A172 (cell line): ENCODE data around the gene ABCB4. TPM values are rescaled to one million over a fixed set of nuclear protein-coding genes. Genes with fewer than 3 reads are reported as not detected.

ENCODE experiments used
- DNase-seq: peaks from one replicate; pipeline ENCODE4 v3.0.0-alpha.2; 2015; ENCODE audit warnings: low spot score
- total RNA-seq: library from RNA; depleted of rRNA; stranded (reverse); fragments of >200 nt; shearing (Covaris generic); gene quantifications from 2 replicates; pipeline ENCODE4 v1.2.3, GENCODE V29; 2014; rRNA removed

The ABCB4 gene
- not detected in 2 replicates for total RNA-seq

DNA sequence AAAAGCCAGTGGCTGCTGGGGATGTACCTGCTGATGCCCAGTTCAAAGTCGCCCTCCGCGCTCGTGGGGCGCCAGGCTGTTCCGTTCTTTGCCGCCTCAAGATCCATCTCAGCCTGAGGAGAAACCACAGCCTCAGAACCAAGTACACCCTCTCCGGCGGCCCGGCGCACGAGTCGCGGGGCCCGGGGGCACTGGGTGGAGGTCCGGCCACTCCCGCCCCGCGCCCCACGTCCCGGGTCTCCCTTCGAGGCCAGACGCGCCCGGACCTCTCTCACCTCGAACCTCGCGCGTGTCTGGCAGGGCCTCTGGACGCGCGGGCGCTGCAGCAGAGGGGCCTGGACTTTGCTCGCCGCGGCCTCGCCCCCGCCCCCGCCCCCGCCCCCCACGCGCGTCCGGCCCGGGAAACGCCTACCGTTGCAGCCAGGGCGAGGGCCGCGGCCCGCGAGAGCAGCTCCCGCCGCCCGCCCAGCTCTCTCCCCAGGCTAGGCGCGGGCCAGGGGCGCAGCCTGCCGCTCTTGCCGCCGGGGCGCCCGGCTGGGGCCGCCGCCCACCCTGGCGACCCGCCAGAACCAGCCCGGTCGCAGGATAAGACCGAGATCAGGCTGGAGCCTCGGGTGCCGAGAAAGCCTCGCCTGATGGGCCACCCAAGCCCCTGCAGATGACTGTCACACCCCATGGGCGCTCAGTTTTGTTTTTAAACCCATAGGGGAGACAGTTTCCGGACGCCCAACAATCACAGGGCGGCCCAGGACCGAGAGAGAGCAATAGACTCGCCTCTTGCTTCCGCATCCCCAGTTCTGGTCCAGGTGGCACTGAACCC is at the start of gene ABCB4:
ABCB4 (minus strand) TSS at position 322 of the 820 bp plus-strand sequence; CDS start at position 107, 215 bp downstream.
- DNase-seq = no peak

GRCh38 chr7:87518735-87519134 is 43.3 kb upstream of the ABCB4 start:
- no peak for DNase-seq

- DNase-seq = no peak
These were observed 42.4 kb upstream of the ABCB4 start for GRCh38 chr7:87517891-87518290.

DNA sequence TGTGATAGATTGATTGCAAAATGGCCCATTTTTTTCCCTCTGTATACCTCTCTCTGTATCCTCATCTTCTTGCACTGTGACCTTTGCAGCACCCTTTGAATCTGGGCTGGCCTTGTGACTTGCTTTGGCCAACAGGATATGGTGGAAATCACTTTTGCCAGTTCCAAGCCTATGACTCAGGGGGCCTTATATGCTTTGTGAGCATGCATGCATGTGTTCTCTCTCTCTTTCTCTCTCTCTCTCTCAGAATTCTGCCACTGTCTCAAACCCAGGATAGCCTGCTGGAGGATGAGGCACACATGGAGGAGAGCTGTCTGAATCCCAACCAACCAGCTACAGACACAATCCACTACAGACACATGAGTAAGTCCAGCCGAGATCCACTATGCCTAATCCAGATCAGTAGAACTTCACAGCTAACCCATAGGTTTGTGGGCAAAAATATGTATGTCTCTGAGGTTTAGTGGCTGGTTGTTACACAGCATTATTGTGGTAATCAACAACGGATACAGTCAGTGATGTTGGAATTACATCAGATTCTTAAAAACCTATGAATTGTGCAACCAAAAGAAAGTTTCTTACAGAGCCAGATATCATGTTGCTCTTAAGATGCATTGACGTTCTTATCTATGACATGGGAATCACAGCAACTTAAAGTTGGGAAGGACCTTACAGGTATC is 41.8 kb upstream of the ABCB4 start:
- DNase-seq = no peak

- DNase-seq = peak; percentile 13
These were observed 38.4 kb upstream of the ABCB4 start for GRCh38 chr7:87513735-87514335.

GRCh38 chr7:87512906-87513305 is 37.4 kb upstream of the ABCB4 start:
- DNase-seq = no peak

DNA sequence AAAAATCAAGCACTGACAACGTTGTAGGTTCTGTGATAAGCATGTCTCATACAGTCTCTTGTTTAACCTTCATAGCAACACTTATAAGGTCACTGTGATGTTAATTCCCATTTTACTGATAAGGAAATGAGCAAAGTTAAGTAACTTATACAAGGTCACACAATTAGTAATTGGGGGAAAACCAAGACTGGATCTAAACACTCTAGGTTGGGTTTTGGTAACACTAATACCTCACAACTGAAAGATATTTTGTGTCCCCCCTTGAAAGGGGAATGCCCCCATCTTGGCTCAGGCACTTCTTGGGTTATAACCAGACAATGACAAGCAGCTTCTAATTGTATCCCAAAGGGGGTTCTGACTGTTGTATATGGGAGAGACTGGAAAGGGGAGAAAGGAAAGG is 36.0 kb upstream of the ABCB4 start:
- no peak for DNase-seq

GRCh38 chr7:87510411-87510875 is 35.0 kb upstream of the ABCB4 start:
- no peak for DNase-seq

DNA sequence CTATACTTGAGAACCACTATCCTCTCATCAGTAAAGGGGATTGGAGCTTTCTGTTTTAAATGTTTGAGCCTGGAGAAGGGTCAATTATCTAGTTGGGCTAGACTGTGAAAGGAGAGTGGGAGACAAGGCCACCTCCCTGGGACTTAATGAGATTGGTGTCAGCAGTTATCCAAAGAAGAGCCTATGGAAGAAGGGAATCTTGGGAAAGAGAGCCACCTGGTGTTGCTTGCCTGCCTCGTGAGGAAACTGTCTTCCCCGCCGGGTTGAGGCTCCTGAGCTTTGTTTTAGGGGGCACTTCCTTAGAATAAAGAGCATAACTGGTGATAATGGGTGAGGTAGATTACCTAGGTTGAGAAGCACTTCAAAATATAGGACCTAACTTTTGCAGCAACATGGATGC is 32.0 kb upstream of the ABCB4 start:
- no peak for DNase-seq

DNA sequence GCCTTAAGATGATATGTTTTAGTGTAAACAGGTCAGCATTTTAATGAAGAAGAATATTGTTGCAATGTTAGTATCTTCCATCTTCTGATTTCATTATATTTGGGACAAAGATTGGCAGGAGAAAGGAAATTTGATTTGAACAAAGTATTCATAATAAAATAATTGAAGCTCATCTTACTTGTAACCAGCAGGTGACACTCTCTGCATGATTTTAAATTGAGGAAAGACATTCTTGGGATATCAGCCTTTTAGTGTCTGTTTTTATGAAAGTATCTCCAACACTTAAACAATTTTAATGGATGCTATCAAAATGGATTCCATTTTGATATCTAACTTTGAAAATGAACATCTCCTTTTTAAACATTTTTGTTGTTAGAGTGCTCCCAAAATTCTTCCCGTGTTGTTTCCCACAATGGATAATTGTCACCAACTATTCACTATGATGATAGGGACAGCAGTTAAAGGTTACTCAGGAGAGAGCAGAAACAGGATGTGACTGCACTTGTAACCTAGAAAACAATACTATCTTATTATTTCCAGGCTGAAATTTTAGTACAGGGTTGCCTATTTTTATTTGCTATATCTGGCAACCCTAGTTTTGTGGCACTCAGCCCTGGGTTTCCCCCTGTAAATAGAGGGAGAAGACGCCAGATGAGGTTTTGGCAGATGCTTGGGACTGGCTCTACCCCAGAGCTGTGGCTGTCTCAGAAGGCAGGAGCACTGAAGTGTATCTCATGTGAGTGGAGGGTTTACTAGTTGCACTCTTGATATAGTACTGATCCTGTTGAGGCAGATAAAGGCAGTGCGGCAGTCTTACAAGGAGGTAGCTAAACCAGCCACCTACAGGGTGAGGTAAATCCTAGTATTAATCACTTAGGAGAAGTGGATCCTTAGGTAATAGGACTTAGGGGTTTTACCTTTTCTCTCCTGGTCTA is 31.0 kb upstream of the ABCB4 start:
- DNase-seq = peak; percentile 8

GRCh38 chr7:87505557-87506245 is 30.2 kb upstream of the ABCB4 start:
- DNase-seq = no peak

DNA sequence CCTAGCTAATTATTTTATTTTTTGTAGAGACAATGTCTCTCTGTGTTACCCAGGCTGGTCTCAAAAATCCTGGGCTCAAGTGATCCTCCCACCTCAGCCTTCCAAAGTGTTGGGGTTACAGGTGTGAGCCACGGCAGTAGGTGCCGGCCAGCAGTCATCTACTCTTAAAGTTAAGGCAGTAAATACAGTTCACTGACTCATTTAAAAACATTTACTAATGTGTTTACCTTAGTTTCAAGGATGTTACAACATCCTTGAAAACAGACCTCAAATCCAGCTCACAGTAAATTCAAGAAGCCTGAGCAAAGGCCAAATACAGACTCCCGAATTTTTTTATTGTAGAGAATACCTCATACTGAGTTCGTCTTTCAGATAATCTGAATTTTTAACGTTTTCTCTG is 29.6 kb upstream of the ABCB4 start:
- no peak for DNase-seq

GRCh38 chr7:87499494-87499893 is 24.0 kb upstream of the ABCB4 start:
- no peak for DNase-seq

DNA sequence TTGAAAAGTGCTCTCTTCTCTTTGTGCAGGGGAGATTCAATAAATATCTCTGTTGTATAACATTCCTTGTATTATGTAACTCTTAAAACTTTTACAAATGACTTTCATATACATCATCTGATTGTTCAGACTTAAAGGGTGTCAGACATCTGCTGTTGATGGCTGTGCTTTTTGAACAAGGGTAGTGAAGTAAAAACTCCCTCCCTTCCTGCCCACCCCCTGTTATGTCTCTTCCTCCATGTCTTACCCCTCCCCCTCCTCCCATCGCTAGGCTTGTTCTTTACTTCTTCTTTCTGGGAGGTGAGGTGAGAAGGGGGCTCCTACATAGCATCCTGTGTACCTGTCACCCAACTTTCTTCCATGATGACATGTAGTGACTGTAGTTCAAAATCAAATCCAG is 23.4 kb upstream of the ABCB4 start:
- no peak for DNase-seq

GRCh38 chr7:87497482-87497881 is 22.0 kb upstream of the ABCB4 start:
- DNase-seq = no peak

GRCh38 chr7:87495366-87495765 is 19.9 kb upstream of the ABCB4 start:
- DNase-seq = no peak

GRCh38 chr7:87494454-87494853 is 19.0 kb upstream of the ABCB4 start:
- no peak for DNase-seq

GRCh38 chr7:87483131-87483530 is 7.7 kb upstream of the ABCB4 start:
- DNase-seq = no peak

DNA sequence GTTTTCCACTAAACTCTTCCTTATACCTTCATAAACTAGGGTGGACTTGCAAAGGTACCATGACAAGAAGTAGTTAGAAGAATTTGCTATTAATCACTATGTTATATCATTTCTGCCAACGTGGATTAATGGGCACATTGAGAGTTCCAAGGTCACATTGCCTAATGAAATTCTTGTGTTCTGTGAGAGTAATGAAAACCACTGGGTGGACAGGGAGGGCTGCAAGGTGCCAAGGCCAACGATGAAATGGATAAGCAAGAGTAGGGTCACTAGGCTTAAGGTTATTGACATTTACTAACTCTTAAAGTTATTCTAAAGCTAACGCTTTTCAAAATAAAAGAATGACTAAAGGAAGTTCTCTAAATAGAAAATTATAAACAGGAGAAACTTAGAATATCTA is 6.6 kb upstream of the ABCB4 start:
- no peak for DNase-seq

DNA sequence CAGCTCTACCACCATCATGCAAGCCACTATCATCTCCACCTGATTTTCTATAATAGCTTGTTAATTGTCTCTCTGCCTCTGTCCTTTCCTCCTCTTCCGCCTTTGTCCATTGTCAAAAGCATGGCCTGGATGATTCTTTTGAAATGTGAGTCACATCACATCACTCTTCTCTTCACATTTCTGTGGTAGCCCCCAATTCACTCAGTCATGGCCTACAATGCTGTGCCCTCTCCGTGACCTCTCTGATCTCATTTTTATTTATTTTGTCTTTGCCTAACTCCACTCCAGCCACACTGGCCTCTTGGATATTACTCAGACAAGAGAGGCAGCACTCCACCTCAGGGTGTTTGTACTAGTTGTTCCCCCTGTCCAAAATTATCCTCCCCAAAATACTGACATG is 4.9 kb upstream of the ABCB4 start:
- no peak for DNase-seq

GRCh38 chr7:87479951-87480350 is 4.5 kb upstream of the ABCB4 start:
- DNase-seq = no peak
